Endothelial cell of umbilical vein (primary cell): Measurements from ENCODE around the gene SERINC2. TPM values are rescaled to one million over a fixed set of nuclear protein-coding genes. Genes with fewer than 3 reads are reported as not detected.

Experiments
- BruUV-seq: library from RNA; stranded (reverse); fragments of 400-500 nt; replicated peaks from 2 replicates; lab custom pipeline; 2021; lab: Mats Ljungman, UMichigan
- CTCF ChIA-PET: fragments of 300-600, 350-600 bp; sonication (Branson Sonifier 250); formaldehyde crosslinking; loops from one replicate; lab custom pipeline; 2021; ENCODE audit warnings: antibody characterized with exemption, inconsistent platforms; lab: Charles Lee
- POLR2A ChIA-PET: fragments of 300-600, 350-600 bp; sonication (Branson Sonifier 250); formaldehyde crosslinking; loops from one replicate; lab custom pipeline; 2021; ENCODE audit warnings: antibody characterized with exemption, inconsistent platforms; lab: Charles Lee
- DNase-seq: peaks from one replicate; pipeline ENCODE4 v3.0.0-alpha.2; 2011; ENCODE audit warnings: low read depth, low spot score
- FAIRE-seq: peaks from 2 replicates; lab custom pipeline; 2011; peaks lifted over from hg19 to GRCh38; lab: Jason Lieb, UNC
- H2AFZ ChIP-seq: 2 replicates; pipeline ENCODE4 v1.6.0; 2012; ENCODE audit warnings: low read depth, low read length, control low read depth, inconsistent platforms
- H3K27ac ChIP-seq: 2 replicates; pipeline ENCODE4 v1.5.1; 2011; ENCODE audit warnings: low read depth, mild to moderate bottlenecking, control low read depth, low read length, moderate library complexity; ENCODE audit not compliant: insufficient read depth
- H3K27me3 ChIP-seq, 2 experiments: 2 replicates each; pipeline versions ENCODE4 v1.6.0 to v1.6.1; 2011; ENCODE audit warnings: low read length in 2 of 2, mixed read lengths in 1 of 2; ENCODE audit not compliant: control insufficient read depth in 2 of 2, insufficient read depth in 2 of 2
- H3K36me3 ChIP-seq, 2 experiments: 2 replicates in 1 of 2; 3 replicates in 1 of 2; pipeline ENCODE4 v1.5.1; 2011; ENCODE audit warnings: low read length in 2 of 2, mild to moderate bottlenecking in 1 of 2, moderate library complexity in 1 of 2; ENCODE audit not compliant: control insufficient read depth in 2 of 2, insufficient read depth in 2 of 2; ENCODE audit errors: extremely low read depth in 1 of 2
- H3K4me1 ChIP-seq: 3 replicates; pipeline ENCODE4 v1.5.1; 2011; ENCODE audit warnings: mild to moderate bottlenecking, low read length; ENCODE audit not compliant: control insufficient read depth, insufficient read depth; ENCODE audit errors: extremely low read depth
- H3K4me2 ChIP-seq: 2 replicates; pipeline ENCODE4 v1.6.1; 2011; ENCODE audit warnings: low read length, control low read depth, mixed read lengths; ENCODE audit not compliant: insufficient read depth
- H3K4me3 ChIP-seq, 3 experiments: fragments of 200-600 bp in 1 of 3; sonication (generic), shearing (Covaris generic) in 1 of 3; replicated peaks in 1 of 3; 2 replicates each; pipeline ENCODE4 v1.5.1; 2011 to 2016; ENCODE audit warnings: control low read depth in 3 of 3, low read length in 3 of 3, mild to moderate bottlenecking in 2 of 3, inconsistent platforms in 1 of 3, low read depth in 1 of 3, moderate library complexity in 1 of 3; ENCODE audit not compliant: insufficient read depth in 1 of 3
- H3K79me2 ChIP-seq: 2 replicates; pipeline ENCODE4 v1.6.0; 2012; ENCODE audit warnings: low read length, inconsistent platforms; ENCODE audit not compliant: control insufficient read depth, insufficient read depth
- H3K9ac ChIP-seq: replicated peaks from 2 replicates; pipeline ENCODE3; 2011; ENCODE audit warnings: low read length, control low read depth; ENCODE audit not compliant: insufficient read depth; ENCODE audit errors: extremely low read depth
- H3K9me1 ChIP-seq: replicated peaks from 3 replicates; pipeline ENCODE4 v1.6.0; 2011; ENCODE audit warnings: mild to moderate bottlenecking, low read length; ENCODE audit not compliant: control insufficient read depth, insufficient read depth; ENCODE audit errors: extremely low read depth
- H3K9me3 ChIP-seq: replicated peaks from 2 replicates; pipeline ENCODE4 v1.5.1; 2012; ENCODE audit warnings: low read length, inconsistent platforms; ENCODE audit not compliant: control insufficient read depth, insufficient read depth
- H4K20me1 ChIP-seq: replicated peaks from 2 replicates; pipeline ENCODE3; 2011; ENCODE audit warnings: mild to moderate bottlenecking, low read length; ENCODE audit not compliant: control insufficient read depth, insufficient read depth; ENCODE audit errors: extremely low read depth
- CTCF ChIP-seq, 2 donors: IDR thresholded peaks; 1 replicate in 1 of 2; 2 replicates in 1 of 2; pipeline ENCODE4 v1.5.1; 2011; ENCODE audit warnings: low read length in 2 of 2, mild to moderate bottlenecking in 2 of 2, moderate library complexity in 2 of 2, control low read depth in 1 of 2, inconsistent platforms in 1 of 2, low read depth in 1 of 2; ENCODE audit not compliant: insufficient read depth in 1 of 2; ENCODE audit errors: extremely low read depth in 1 of 2
- EZH2 ChIP-seq: IDR thresholded peaks from 2 replicates; pipeline ENCODE4 v1.6.1; 2012; ENCODE audit warnings: borderline replicate concordance, low read depth, mild to moderate bottlenecking, moderate library complexity, low read length, inconsistent platforms; ENCODE audit not compliant: severe bottlenecking
- FOS ChIP-seq: IDR thresholded peaks from 2 replicates; pipeline ENCODE4 v1.6.1; 2011; ENCODE audit warnings: mild to moderate bottlenecking, low read length, moderate library complexity, borderline replicate concordance; ENCODE audit not compliant: insufficient read depth
- GATA2 ChIP-seq: IDR thresholded peaks from 2 replicates; pipeline ENCODE4 v1.7.0; 2011; ENCODE audit warnings: low read depth, mild to moderate bottlenecking, moderate library complexity, mixed read lengths, low read length; ENCODE audit not compliant: insufficient read length, insufficient read depth
- JUN ChIP-seq: IDR thresholded peaks from 2 replicates; pipeline ENCODE4 v1.6.1; 2011; ENCODE audit warnings: borderline replicate concordance, low read depth; ENCODE audit not compliant: insufficient read length, insufficient read depth
- MAX ChIP-seq: IDR thresholded peaks from 2 replicates; pipeline ENCODE4 v1.6.1; 2011; ENCODE audit not compliant: insufficient read depth, insufficient read length
- MYC ChIP-seq: IDR thresholded peaks from one replicate; pipeline ENCODE4 v1.6.1; 2011; ENCODE audit warnings: mild to moderate bottlenecking, low read depth, low read length
- POLR2A ChIP-seq: IDR thresholded peaks from 2 replicates; pipeline ENCODE4 v1.6.1; 2012; ENCODE audit warnings: low read depth, mild to moderate bottlenecking, control low read depth, low read length
- POLR2AphosphoS5 ChIP-seq: IDR thresholded peaks from 2 replicates; pipeline ENCODE4 v1.6.1; 2012; ENCODE audit warnings: low read depth, mild to moderate bottlenecking, control low read depth, low read length, moderate library complexity; ENCODE audit not compliant: insufficient read depth
- dilution Hi-C: fragments of 300-500 bp; cut with MboI; formaldehyde crosslinking; loops from one replicate; pipeline ENCODE4 v1.15.0; 2019; ENCODE audit warnings: low sequenced_read_pairs; ENCODE audit not compliant: extremely low pct_ligation_motif_present
- intact Hi-C: fragments of 100-400 bp; cut with micrococcal nuclease; formaldehyde crosslinking; loops from one replicate; pipeline ENCODE4 v1.10.0; 2022
- polyA plus RNA-seq, 4 experiments: library from polyadenylated mRNA; depleted of rRNA in 3 of 4; stranded (reverse) in 3 of 4; unstranded in 1 of 4; fragments of >200 nt; gene quantifications; 2 replicates each; pipeline versions ENCODE4 v1.2.1 to v1.2.3, GENCODE V29; 2011 to 2012; ENCODE audit warnings: missing spikeins in 1 of 4
- total RNA-seq: library from RNA; stranded (reverse); gene quantifications from 2 replicates; pipeline ENCODE4 v1.2.3, GENCODE V29; 2021

Gene SERINC2
- total and polyA plus RNA-seq, 2 donors (not counting 3 experiments of a cell fraction or from before 2014, with no cell fraction given): 19.4 to 34.6 TPM

- ChIA-PET CTCF (no interaction called here), POLR2A (no interaction called here)
- Histone ChIP-seq H3K4me3 (no peak overlapping the region), H3K27me3 (peaks cover 0 to 2% of the 10 kb centered on the region in 2 experiments), H3K4me1 (peaks cover 6% of the 10 kb centered on the region), H3K9ac (no peak overlapping the region), H3K9me1 (no peaks in the 10 kb centered on the region), H4K20me1 (no peaks in the 10 kb centered on the region), H3K4me2 (no peak overlapping the region), H2AFZ (no peak overlapping the region), H3K79me2 (no peaks in the 10 kb centered on the region), H3K36me3 (no peaks in the 10 kb centered on the region), H3K9me3 (no peaks in the 10 kb centered on the region), H3K27ac (no peak overlapping the region)
- no peak for TF ChIP-seq MYC
- TF ChIP-seq GATA2: no peak
- no peak for TF ChIP-seq FOS
- no peak for TF ChIP-seq MAX
- no peak for TF ChIP-seq POLR2A
- intact Hi-C loops: no loop called here
- BruUV-seq: no TSS peak
- DNase-seq (no peak), FAIRE-seq (no peak)
- dilution Hi-C loops: no loop called here
Measured at GRCh38 chr1:31443673-31444072, 30.7 kb downstream of the SERINC2 start.

- no peak overlapping the region for H3K4me2 ChIP-seq
- BruUV-seq: no TSS peak
- no peak for TF ChIP-seq MAX
- TF ChIP-seq CTCF (IDR thresholded peaks at IDR 0.05; ENCODE audit: extremely low read depth in 1 of 2, insufficient read depth in 1 of 2, low read depth in 1 of 2, low read length in 2 of 2): no peak
- peak; percentile 60 for TF ChIP-seq FOS
- no peak for TF ChIP-seq MYC
- TF ChIP-seq GATA2: peak; percentile 90
- peak; percentile 23 for TF ChIP-seq POLR2A
- TF ChIP-seq JUN: no peak
- TF ChIP-seq EZH2: no peak
- TF ChIP-seq POLR2AphosphoS5: peak; percentile 21
Measured at GRCh38 chr1:31444725-31445448, 31.9 kb downstream of the SERINC2 start.

More at GRCh38 chr1:31444725-31445448, 31.9 kb downstream of the SERINC2 start:
- H4K20me1 ChIP-seq: no peaks in the 10 kb centered on the region
- peaks cover 6% of the 10 kb centered on the region for H3K4me1 ChIP-seq
- H3K9ac ChIP-seq: no peak overlapping the region
- ChIA-PET CTCF (no interaction called here), POLR2A (no interaction called here)
- H3K9me3 ChIP-seq: no peaks in the 10 kb centered on the region
- intact Hi-C loops: no loop called here
- no peaks in the 10 kb centered on the region for H3K79me2 ChIP-seq
- H3K27ac ChIP-seq: no peak overlapping the region
- DNase-seq (peak; percentile 54), FAIRE-seq (peak; percentile 63)
- peaks cover 3 to 4% of the 10 kb centered on the region in 2 experiments for H3K27me3 ChIP-seq
- H3K4me3 ChIP-seq: no peak overlapping the region
- dilution Hi-C loops: no loop called here
- no peaks in the 10 kb centered on the region for H3K9me1 ChIP-seq
- no peak overlapping the region for H2AFZ ChIP-seq
- H3K36me3 ChIP-seq: no peaks in the 10 kb centered on the region
